ENCODE measurements around the gene ALX4. TPM values are rescaled to one million over a fixed set of nuclear protein-coding genes. Genes with fewer than 3 reads are reported as not detected.

ALX4 gene
- total and polyA plus RNA-seq, 2 donors from 2014 or later = 0.09 to 0.16 TPM

DNA sequence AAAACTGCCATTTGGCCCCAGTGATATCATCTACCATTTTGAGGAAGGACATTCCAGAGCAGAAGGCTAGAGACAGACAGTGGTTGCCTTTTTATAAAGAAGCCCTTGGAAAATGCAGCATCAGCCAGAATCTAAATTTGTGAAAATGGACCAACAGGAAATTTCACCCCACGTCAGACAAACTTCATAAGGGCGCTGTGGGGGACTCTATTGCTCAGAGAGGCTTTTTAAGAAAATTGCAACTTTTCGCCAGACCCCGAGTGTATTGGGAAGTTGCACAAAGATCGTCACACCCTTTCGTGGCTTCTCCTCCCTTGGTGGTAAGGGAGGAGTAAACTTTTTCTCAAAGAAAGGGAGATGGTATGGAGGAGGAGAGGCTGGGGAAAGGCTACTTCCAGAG, 12.3 kb upstream of the ALX4 start:
- intact Hi-C loops (cut with DNase I) = no loop called here
- no peaks in the 10 kb centered on the region for H3K4me1 ChIP-seq (ENCODE audit: control insufficient read depth in 2 of 3, insufficient read depth in 2 of 3, low read depth in 1 of 3, low read length in 3 of 3)

DNA sequence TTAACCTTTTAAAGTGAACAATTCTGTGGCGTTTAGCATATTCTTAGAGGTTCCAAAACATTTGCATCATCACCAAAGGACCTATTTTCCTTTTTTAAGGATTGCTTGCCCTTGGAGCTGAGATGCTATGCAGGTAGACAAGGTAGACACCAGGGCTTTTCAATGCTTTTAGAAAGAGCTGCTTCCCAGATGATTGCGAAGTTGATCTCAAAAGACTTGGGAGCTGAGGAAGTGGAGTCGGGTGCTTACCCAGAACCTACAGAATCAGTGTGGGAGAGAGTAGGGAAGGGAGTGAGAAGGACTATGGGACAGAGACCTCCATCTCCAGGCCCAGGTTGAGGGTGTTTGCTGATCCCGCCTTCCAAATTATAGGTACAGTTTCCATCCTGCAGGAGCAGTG, 11.1 kb upstream of the ALX4 start:
- peaks cover 84% of the 10 kb centered on the region for H3K27me3 ChIP-seq (ENCODE audit: control insufficient read depth, insufficient read depth, low read length)
- H3K4me3 ChIP-seq (ENCODE audit: low read length in 3 of 3) = no peak overlapping the region
- peaks cover 0 to 6% (median 0%) of the 10 kb centered on the region in 3 donors for H3K4me1 ChIP-seq (ENCODE audit: control insufficient read depth in 2 of 3, insufficient read depth in 2 of 3, low read depth in 1 of 3, low read length in 3 of 3)
- H3K36me3 ChIP-seq (ENCODE audit: control insufficient read depth in 2 of 3, insufficient read depth in 3 of 3, low read length in 3 of 3) = no peaks in the 10 kb centered on the region
- no peak for FAIRE-seq
- intact Hi-C loops (cut with DNase I) = no loop called here
- no peaks in the 10 kb centered on the region for H3K9me3 ChIP-seq (ENCODE audit: control insufficient read depth in 2 of 3, insufficient read depth in 1 of 3, low read length in 3 of 3)
- TF ChIP-seq, protein P1, sequence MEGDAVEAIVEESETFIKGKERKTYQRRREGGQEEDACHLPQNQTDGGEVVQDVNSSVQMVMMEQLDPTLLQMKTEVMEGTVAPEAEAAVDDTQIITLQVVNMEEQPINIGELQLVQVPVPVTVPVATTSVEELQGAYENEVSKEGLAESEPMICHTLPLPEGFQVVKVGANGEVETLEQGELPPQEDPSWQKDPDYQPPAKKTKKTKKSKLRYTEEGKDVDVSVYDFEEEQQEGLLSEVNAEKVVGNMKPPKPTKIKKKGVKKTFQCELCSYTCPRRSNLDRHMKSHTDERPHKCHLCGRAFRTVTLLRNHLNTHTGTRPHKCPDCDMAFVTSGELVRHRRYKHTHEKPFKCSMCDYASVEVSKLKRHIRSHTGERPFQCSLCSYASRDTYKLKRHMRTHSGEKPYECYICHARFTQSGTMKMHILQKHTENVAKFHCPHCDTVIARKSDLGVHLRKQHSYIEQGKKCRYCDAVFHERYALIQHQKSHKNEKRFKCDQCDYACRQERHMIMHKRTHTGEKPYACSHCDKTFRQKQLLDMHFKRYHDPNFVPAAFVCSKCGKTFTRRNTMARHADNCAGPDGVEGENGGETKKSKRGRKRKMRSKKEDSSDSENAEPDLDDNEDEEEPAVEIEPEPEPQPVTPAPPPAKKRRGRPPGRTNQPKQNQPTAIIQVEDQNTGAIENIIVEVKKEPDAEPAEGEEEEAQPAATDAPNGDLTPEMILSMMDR (IDR thresholded peaks at IDR 0.05; ENCODE audit: borderline replicate concordance, extremely low read depth, insufficient read depth) = no peak
- H3K9ac ChIP-seq (ENCODE audit: low read length in 3 of 3) = no peak overlapping the region
- no peak overlapping the region for H3K27ac ChIP-seq (ENCODE audit: low read depth in 2 of 2, low read length in 2 of 2)
- DNase-seq = no peak

More for the DNA sequence above, 12.3 kb upstream of the ALX4 start:
- FAIRE-seq (no peak), DNase-seq (no peak)
- Histone ChIP-seq H3K4me3 (ENCODE audit: low read length in 3 of 3) (no peak overlapping the region), H3K36me3 (ENCODE audit: control insufficient read depth in 2 of 3, insufficient read depth in 3 of 3, low read length in 3 of 3) (no peaks in the 10 kb centered on the region), H3K27me3 (ENCODE audit: control insufficient read depth, insufficient read depth, low read length) (peaks cover 83% of the 10 kb centered on the region), H3K27ac (ENCODE audit: low read depth in 2 of 2, low read length in 2 of 2) (no peak overlapping the region), H3K9me3 (ENCODE audit: control insufficient read depth in 2 of 3, insufficient read depth in 1 of 3, low read length in 3 of 3) (no peaks in the 10 kb centered on the region), H3K9ac (ENCODE audit: low read length in 3 of 3) (no peak overlapping the region)
- TF ChIP-seq, protein P1 (IDR thresholded peaks at IDR 0.05; ENCODE audit: borderline replicate concordance, extremely low read depth, insufficient read depth) = no peak

GRCh38 chr11:44320289-44320973, 10.5 kb upstream of the ALX4 start:
- Histone ChIP-seq H3K9ac (ENCODE audit: low read length in 3 of 3) (no peak overlapping the region), H3K27me3 (ENCODE audit: control insufficient read depth, insufficient read depth, low read length) (peaks cover 83% of the 10 kb centered on the region), H3K36me3 (ENCODE audit: control insufficient read depth in 2 of 3, insufficient read depth in 3 of 3, low read length in 3 of 3) (no peaks in the 10 kb centered on the region), H3K4me3 (ENCODE audit: low read length in 3 of 3) (no peak overlapping the region), H3K4me1 (ENCODE audit: control insufficient read depth in 2 of 3, insufficient read depth in 2 of 3, low read depth in 1 of 3, low read length in 3 of 3) (peaks cover 0 to 7% (median 0%) of the 10 kb centered on the region in 3 donors), H3K9me3 (ENCODE audit: control insufficient read depth in 2 of 3, insufficient read depth in 1 of 3, low read length in 3 of 3) (no peaks in the 10 kb centered on the region), H3K27ac (ENCODE audit: low read depth in 2 of 2, low read length in 2 of 2) (no peak overlapping the region)
- DNase-seq (peak in 1 of 5 donors; percentile 22), FAIRE-seq (no peak)
- TF ChIP-seq, protein P1 (IDR thresholded peaks at IDR 0.05; ENCODE audit: borderline replicate concordance, extremely low read depth, insufficient read depth) = no peak
- intact Hi-C loops (cut with DNase I) = no loop called here
